Epithelial cell of prostate (primary cell): ENCODE results near the gene SEMA7A.
A peak's percentile ranks its signal among the peaks of the same experiment; 100 is the strongest.

Experiments used
- DNase-seq: peaks from one replicate; pipeline ENCODE4 v3.0.0-alpha.2; 2011; ENCODE audit warnings: low read depth, low spot score
- H3K27ac ChIP-seq: fragments of 450-650 bp; 2 replicates; pipeline ENCODE4 v1.5.1; 2017; ENCODE audit warnings: mild to moderate bottlenecking

SEMA7A gene

GRCh38 chr15:74419432-74419831, 14.3 kb downstream of the SEMA7A start:
- peak overlapping the region; percentile 88 for H3K27ac ChIP-seq
- DNase-seq = no peak

GRCh38 chr15:74418575-74419338, 15.0 kb downstream of the SEMA7A start:
- DNase-seq = no peak

GRCh38 chr15:74417670-74418069, 16.1 kb downstream of the SEMA7A start:
- H3K27ac ChIP-seq = peak overlapping the region; percentile 88
- no peak for DNase-seq

More at GRCh38 chr15:74418575-74419338, 15.0 kb downstream of the SEMA7A start:
- peak overlapping the region; percentile 88 for H3K27ac ChIP-seq

- no peak for DNase-seq
- H3K27ac ChIP-seq = peak overlapping the region; percentile 88
Observed at GRCh38 chr15:74417225-74417624, 16.5 kb downstream of the SEMA7A start.

GRCh38 chr15:74415966-74416916, 17.5 kb downstream of the SEMA7A start:
- DNase-seq = no peak
- H3K27ac ChIP-seq = peak overlapping the region; percentile 88

- no peak for DNase-seq
- no peak overlapping the region for H3K27ac ChIP-seq
Observed at GRCh38 chr15:74414603-74415338, 19.0 kb downstream of the SEMA7A start.

- DNase-seq = no peak
- H3K27ac ChIP-seq = peak overlapping the region; percentile 8
Observed at GRCh38 chr15:74414081-74414580, 19.6 kb downstream of the SEMA7A start.

GRCh38 chr15:74413350-74414080, 20.2 kb downstream of the SEMA7A start:
- peak overlapping the region; percentile 8 for H3K27ac ChIP-seq
- DNase-seq = no peak

GRCh38 chr15:74412159-74412558, 21.6 kb downstream of the SEMA7A start:
- DNase-seq = no peak
- no peak overlapping the region for H3K27ac ChIP-seq

- no peak overlapping the region for H3K27ac ChIP-seq
- DNase-seq = no peak
Observed at GRCh38 chr15:74411686-74412085, 22.1 kb downstream of the SEMA7A start.

GRCh38 chr15:74410502-74410901, 23.3 kb downstream of the SEMA7A start:
- no peak for DNase-seq
- no peak overlapping the region for H3K27ac ChIP-seq

- no peak for DNase-seq
- no peak overlapping the region for H3K27ac ChIP-seq
Observed at GRCh38 chr15:74409225-74409624, 24.5 kb downstream of the SEMA7A start.

GRCh38 chr15:74408815-74409214, 24.9 kb downstream of the SEMA7A start:
- H3K27ac ChIP-seq = peak overlapping the region; percentile 80
- DNase-seq = no peak

- peak overlapping the region; percentile 80 for H3K27ac ChIP-seq
- DNase-seq = no peak
Observed at GRCh38 chr15:74408385-74408784, 25.4 kb downstream of the SEMA7A start.

- DNase-seq = peak; percentile 60
- peak overlapping the region; percentile 80 for H3K27ac ChIP-seq
Observed at GRCh38 chr15:74406992-74407705, 26.6 kb downstream of the SEMA7A start.

GRCh38 chr15:74406517-74406916, 27.2 kb downstream of the SEMA7A start:
- H3K27ac ChIP-seq = peak overlapping the region; percentile 80
- DNase-seq = no peak

GRCh38 chr15:74405823-74406222, 27.9 kb downstream of the SEMA7A start:
- H3K27ac ChIP-seq = no peak overlapping the region
- no peak for DNase-seq

GRCh38 chr15:74403991-74404563, 29.7 kb downstream of the SEMA7A start:
- DNase-seq = no peak
- H3K27ac ChIP-seq = no peak overlapping the region

GRCh38 chr15:74403588-74403919, 30.2 kb downstream of the SEMA7A start:
- DNase-seq = no peak
- no peak overlapping the region for H3K27ac ChIP-seq
